ENCODE data around the gene ALX4.

The ALX4 gene

GRCh38 chr11:44300844-44301563, 8.9 kb downstream of the ALX4 start:
- DNase-seq (ENCODE audit: low read depth, low spot score): no peak

GRCh38 chr11:44298862-44299261, 11.1 kb downstream of the ALX4 start:
- no peak for DNase-seq (ENCODE audit: low read depth, low spot score)

- no peak for DNase-seq (ENCODE audit: low read depth, low spot score)
Measured at GRCh38 chr11:44290208-44290607, 19.7 kb downstream of the ALX4 start.

GRCh38 chr11:44288133-44288526, 21.8 kb downstream of the ALX4 start:
- no peak for DNase-seq (ENCODE audit: low read depth, low spot score)

- DNase-seq (ENCODE audit: low read depth, low spot score): no peak
Measured at GRCh38 chr11:44286911-44287310, 23.0 kb downstream of the ALX4 start.

GRCh38 chr11:44286268-44286880, 23.6 kb downstream of the ALX4 start:
- DNase-seq (ENCODE audit: low read depth, low spot score): peak; percentile 20

- DNase-seq (ENCODE audit: low read depth, low spot score): no peak
Measured at GRCh38 chr11:44285756-44286155, 24.2 kb downstream of the ALX4 start.

- no peak for DNase-seq (ENCODE audit: low read depth, low spot score)
Measured at GRCh38 chr11:44282620-44283019, 27.3 kb downstream of the ALX4 start.

- no peak for DNase-seq (ENCODE audit: low read depth, low spot score)
Measured at GRCh38 chr11:44281151-44281550, 28.8 kb downstream of the ALX4 start.

- DNase-seq (ENCODE audit: low read depth, low spot score): no peak
Measured at GRCh38 chr11:44280257-44280656, 29.7 kb downstream of the ALX4 start.

GRCh38 chr11:44279483-44279882, 30.5 kb downstream of the ALX4 start:
- DNase-seq (ENCODE audit: low read depth, low spot score): no peak

- no peak for DNase-seq (ENCODE audit: low read depth, low spot score)
Measured at GRCh38 chr11:44277196-44278090, 32.5 kb downstream of the ALX4 start.

- no peak for DNase-seq (ENCODE audit: low read depth, low spot score)
Measured at GRCh38 chr11:44275961-44276550, 33.9 kb downstream of the ALX4 start.

- DNase-seq (ENCODE audit: low read depth, low spot score): no peak
Measured at GRCh38 chr11:44275241-44275640, 34.7 kb downstream of the ALX4 start.

GRCh38 chr11:44274404-44274803, 35.5 kb downstream of the ALX4 start:
- no peak for DNase-seq (ENCODE audit: low read depth, low spot score)

- no peak for DNase-seq (ENCODE audit: low read depth, low spot score)
Measured at GRCh38 chr11:44271286-44271685, 38.7 kb downstream of the ALX4 start.

- no peak for DNase-seq (ENCODE audit: low read depth, low spot score)
Measured at GRCh38 chr11:44270403-44271273, 39.3 kb downstream of the ALX4 start.

- DNase-seq (ENCODE audit: low read depth, low spot score): no peak
Measured at GRCh38 chr11:44269369-44270351, 40.3 kb downstream of the ALX4 start.

GRCh38 chr11:44268614-44269080, 41.3 kb downstream of the ALX4 start:
- no peak for DNase-seq (ENCODE audit: low read depth, low spot score)

Measured in activated CD4-positive, CD25-positive, alpha-beta regulatory T cell treated with anti-CD3 and anti-CD28 coated beads, Interleukin-2, amount 50 U/mL, for 16 hours (primary cell).